Endometrium (tissue), 2 donors: Measurements from ENCODE around the gene EDNRB.
A peak's percentile ranks its signal among the peaks of the same experiment; 100 is the strongest.
"Not testable (repeated sequence)": the region's sequence is repeated elsewhere in the genome, so short reads cannot be mapped to it uniquely, and the experiment has no call there.

Experiments
- FAIRE-seq: peaks from 2 replicates; lab custom pipeline; 2012; peaks lifted over from hg19 to GRCh38; lab: Jason Lieb, UNC
- donor health status: control.
- donor health status: control.

The EDNRB gene

DNA sequence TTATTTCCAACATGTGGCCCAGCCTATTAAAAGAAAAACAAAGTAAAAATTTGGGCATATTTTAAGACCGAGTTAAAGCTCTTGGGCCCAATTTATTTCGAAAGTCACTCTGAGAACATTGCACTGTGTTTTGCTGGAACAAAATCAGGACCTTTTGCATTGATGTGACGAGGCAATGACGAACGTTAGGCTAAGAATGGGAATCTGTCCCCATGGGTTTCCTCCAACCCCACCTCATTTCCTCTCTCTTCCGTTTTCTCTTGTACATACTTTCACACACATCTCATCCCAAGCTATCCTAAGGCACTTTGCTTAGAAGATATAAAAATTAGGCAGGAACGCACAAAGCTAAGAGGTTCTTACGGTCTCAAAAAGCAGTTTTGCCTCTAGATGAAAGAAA, 22.1 kb downstream of the EDNRB start:
- FAIRE-seq = no peak

DNA sequence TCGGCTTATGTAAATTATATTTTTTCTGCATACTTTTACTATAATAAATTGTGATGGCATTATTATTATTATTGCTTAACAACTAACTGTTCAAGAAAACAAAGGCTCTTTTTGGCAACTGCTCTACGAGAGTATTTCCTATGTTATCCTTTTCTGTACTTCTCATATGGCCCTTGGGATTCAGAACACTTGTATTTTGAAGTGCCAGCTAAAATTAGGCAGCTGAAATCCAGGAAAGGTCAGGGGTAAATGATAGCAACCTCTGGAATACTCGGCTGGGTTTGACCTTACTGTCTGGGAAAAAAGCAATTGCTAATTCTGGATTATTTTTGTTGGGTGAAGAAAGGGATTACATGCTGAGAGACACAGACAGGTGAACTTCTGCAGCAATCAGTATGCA, 23.9 kb downstream of the EDNRB start:
- no peak for FAIRE-seq

DNA sequence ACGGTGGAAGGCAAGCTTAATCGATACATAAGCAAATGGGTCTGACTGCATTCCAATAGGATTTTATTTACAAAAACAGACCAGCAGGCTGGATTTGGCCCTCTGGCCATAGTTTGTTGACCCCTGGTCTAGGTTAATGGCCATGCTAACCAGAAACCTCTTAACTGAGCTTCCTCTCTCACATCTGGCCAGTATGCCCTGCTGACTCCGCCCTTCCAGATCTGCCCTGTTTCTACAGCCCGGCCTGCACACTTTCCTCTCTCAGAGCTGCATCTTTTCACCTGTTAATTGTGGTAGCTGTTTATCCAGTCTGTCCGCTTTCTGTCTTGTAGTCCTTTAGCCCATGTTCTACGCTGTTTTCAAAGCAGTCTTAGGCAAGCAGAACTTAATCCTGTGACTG, 25.6 kb downstream of the EDNRB start:
- no peak for FAIRE-seq

DNA sequence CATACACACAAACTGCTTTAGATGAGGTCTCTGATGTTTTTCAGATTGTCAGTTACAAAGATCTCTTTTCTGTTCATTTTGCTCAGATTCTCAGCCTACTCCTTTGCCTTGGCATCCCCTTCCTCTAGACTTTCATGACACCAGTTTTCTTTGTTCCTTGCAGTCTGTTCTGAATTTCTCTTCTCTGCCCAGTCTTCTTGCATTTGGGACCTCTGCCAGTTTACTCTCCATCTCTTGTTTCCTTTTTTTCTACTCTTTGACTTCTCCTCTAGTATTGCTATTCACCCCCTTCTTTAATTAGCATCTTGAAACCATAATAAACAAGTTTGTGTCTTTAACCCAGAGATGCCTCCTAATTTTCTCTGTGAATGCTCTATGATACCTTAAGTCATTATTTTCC, 26.1 kb downstream of the EDNRB start:
- FAIRE-seq = no peak

DNA sequence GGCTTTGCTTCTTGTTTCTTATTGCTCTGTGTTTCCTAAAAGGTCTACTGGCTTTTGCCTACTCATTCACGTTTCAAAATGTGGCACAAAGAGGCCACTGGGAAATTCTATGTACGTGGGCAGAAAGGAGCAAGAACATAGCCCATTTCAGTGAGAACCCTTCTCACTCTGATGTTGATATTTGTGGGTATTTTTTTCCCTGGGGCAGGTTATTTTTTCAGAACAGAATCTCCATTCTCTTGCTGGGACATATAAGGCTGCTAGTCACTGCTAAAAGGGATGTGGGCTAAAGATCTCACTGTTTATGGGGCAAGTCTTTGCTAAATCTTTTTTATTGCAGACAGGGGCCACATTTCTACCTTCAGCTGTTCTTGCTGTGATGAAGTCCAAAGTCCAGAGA, 27.1 kb downstream of the EDNRB start:
- no peak for FAIRE-seq

DNA sequence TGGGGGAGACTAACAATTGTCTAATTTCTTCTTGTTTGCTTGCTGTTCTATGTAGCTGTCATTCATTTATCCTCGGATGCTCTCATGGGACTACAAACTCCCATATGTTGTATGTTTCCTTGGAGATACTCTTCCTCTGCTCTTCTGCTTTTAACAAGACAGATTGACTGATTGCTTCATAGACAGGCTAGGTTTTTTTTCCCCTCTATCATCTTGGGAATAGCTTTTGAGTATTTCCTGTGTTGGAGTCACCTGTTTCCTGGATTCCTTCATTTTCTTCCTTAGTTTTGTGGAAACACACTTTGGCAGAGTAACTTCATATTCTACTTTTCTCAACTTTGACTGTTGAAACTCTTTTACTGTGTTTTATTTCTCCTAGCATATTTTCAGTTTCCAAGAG, 27.6 kb downstream of the EDNRB start:
- FAIRE-seq = no peak

DNA sequence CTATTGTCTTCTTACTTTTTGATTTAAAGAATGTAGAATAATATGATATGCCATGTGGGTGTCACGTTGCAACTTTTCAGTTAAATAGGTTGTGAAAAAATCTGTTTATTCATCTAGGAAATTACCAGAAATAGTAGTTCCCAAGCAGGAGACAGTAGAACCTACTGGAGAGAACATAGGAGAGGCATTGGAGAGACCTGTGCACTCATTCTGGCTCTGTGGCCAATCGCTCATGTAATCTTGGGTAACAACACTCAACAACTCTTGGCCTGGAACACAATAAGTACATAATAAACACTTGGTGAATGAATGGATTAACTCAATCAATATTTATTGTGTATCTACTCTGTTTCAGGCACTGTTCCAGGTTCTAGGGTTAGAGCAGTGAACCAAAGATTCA, 35.3 kb downstream of the EDNRB start:
- no peak for FAIRE-seq

DNA sequence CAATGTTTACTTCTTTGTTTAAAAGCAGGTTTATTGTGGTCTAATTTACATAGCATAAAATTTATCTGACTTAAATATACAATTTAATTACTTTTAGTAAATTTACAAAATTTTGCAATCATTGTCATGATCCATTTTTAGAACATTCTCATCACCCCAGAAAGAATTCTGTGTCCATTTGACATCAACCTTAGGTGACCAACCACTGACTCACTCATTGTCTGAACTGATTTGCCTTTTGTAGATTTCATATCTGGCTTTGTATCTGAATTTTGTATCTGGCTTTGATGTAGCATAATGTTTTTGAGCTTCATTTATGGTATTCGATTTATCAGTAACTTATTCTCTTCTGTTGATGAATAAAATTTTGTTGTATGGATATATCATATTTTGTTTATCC, 40.4 kb downstream of the EDNRB start:
- no peak for FAIRE-seq

DNA sequence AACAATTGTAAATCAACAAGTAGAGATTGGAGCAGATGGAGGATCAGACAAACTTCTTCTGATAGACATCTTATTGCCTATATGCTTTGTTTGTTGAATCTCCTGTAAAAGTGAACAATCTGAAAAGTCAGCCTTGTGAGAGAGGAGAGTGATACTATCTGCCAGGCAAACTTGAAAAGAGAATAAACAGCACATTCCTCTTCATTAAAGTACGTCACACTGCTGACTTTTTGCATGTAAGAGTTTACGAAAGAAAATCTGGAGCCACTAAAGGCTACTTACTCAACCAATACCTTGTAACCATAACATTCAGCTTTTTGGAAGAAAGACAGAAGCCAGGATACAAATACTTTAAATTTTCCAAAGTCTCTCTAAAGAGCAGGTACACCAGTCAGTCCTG, 42.5 kb downstream of the EDNRB start:
- no peak for FAIRE-seq

DNA sequence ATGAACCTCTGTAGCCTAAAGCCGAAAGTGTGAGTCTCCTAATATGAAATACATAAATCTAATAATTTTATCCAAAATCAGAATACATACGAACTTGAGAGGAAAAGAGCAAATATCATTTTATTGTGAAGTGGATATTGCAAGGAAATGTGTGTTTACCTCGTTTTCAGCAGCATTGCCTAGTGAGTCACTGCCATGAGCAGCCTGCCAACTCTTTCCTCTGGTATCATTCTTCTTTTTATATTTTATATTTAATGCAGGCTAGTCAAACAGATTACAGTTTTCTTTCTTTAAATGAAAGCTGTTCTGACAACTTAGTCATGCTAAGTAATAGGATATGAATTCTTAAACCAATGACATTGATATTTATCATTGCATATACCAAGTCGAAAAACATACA, 44.2 kb downstream of the EDNRB start:
- FAIRE-seq = no peak

DNA sequence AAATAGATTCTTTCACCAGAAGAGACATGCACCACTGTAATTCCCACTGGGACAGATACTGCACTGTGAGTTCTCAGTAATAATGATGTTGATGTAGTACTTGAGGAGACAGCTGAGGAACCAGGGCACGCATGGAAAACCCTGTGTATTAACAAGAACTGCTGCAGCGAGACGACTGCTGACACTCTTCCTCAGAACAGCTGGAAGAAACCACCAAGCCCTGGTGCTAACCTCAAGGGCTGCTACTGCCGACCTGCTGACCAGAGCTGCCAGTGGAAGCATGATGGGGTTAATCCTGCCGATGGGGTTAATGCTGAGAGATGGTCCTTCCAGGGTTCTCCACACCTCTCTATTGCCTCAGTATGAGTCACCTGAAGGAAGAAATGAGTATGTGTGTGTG, 45.6 kb downstream of the EDNRB start:
- FAIRE-seq = no peak

DNA sequence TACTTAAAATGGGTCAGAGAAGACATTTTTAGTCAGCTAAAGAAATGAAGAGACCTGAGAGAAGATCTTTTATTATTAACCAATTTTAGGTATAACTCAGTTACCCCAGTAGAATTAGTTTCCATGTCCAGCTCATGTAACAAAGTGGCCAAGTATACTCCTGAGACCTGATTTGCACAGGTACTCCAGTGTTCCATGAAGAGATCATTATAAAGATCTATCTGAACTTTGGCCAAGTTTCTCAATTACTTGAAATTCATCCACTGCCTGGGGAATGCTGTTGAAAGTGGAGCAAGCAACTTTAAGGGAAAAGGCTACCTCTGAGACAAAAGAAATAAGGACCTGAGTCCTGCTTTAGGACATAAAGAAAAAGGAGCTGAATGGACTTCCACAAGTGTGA, 47.0 kb downstream of the EDNRB start:
- FAIRE-seq = no peak

DNA sequence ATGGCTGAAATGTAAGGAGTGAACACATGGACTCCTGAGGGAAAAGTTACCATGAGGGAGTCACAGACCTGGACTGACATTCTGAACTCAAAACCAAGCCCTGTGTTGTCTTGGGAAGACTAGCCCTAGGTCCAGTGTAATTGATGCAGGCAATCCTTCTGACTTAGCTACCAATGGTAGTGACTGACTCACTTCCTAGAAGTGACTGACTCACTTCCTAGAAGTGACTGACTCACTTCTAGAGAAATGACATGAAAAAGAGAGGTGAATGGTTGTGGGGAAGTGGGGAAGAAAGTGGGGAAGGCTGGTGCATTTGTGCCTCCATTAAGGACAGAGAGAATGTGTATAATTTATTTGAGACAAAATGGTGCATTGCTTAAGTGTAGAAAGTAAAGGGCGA, 49.9 kb downstream of the EDNRB start:
- no peak for FAIRE-seq

DNA sequence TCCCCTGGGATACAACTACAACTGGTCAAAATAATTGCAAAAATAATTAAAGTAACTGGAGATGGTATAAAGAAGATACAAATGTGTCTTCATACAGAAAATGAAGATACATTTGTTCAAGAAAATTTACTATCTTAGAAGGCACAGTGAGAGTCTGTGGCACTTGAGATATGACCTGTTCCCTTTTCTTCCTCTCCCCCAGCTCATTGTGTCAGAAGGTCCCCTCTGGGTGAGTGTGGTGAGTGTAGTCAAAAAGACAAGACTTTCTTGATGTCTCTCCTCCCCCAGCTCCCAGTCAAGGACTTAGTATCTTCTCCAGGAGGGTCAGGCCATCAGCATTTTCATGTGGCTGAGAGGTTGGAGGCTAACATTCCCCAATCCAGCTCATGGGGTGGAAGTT, 51.7 kb downstream of the EDNRB start:
- no peak for FAIRE-seq

DNA sequence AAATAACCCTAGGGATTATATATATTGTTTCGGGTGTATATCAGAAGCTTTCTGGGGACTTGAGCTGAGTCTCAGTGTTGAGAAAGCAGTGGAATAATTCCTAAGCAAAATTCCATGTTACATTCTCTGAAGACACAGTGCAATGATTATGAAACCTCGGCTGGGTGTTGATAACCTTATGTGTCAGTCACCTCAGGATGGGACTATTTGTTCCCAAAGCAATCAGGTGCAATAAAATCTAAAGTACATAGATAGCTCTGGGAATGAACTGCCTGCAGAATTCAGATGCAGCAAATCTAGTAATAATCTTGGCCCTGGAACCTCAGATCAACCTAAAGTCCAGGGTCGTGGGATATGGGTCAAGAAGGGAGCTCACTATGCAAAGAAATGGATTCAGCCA, 53.0 kb downstream of the EDNRB start:
- no peak for FAIRE-seq

DNA sequence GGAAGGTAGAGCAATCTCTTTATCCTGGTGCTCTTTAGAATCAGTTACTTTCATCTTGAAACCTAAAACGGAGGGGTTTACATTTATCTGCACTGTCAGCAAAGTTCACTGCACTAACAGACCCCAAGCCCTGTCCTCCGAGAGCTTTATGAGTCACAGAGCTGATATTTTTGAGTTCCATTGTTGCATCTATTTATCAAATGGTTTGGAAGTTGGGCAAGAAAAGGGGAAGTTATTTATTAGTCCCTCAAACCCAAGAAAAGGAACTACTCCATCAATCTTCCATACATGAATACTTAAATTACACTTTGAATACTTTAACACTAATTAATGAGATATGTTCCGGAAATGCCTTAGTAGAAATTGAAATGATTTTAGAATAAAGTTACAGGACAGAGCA, 55.5 kb downstream of the EDNRB start:
- no peak for FAIRE-seq

DNA sequence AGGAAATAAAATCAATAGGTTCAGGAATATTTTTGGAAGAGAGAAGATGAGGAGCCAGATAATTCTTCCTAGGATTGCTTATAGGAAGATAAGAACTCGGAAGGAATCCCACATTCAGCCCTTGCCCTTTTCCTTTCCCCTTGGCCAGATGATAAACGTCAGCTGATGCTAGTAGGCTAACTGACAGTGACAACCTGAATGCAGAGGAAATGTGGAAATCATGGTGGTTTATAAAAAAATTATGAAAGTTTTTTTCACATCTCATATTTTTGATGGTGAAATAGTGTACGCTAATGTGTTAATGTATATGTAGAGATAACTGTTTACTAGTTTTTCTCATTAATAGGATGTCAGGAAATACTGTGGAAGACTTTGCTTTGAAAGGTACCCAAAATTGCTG, 56.9 kb downstream of the EDNRB start:
- no peak for FAIRE-seq

DNA sequence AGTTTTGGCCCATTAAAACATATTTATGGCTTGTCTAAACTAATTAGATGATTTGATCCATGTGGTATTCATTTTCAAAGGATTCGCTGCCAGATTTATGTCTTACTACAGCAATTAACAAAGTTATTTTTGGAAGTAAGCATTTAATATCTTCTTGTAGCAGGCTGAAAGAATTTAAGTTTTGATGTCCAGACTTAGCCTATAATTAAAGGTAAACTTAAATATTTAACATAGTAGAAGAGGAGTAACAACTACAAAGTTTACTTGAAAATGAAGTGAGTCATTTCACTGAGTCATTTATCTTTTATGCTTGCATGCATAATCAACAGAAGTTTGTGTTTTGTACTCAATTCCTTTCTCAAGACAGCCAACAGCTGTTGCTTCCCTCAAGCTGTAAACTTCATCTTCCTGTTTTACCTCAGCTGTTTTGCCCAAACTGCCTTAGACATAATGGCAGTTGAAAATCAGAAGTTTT, 58.1 kb downstream of the EDNRB start:
- FAIRE-seq = peak; percentile 99

DNA sequence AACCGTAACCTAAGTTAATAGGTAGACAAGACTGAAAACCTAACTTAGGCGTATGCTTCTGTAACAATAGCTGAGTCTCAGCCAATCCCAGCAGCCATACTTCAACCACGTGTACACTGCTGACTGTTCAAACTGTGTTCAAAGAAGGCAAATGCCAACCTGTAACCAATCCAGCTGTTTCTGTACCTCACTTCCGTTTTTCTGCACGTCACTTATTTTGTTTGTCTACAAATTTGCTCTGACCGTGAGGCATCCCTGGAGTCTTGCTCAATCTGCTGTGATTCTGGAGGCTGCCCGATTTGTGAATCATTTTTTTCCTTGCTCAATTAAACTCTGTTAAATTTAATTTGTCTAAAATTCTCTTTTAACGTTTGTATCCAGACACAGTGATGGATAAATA, 59.2 kb downstream of the EDNRB start:
- no peak for FAIRE-seq

DNA sequence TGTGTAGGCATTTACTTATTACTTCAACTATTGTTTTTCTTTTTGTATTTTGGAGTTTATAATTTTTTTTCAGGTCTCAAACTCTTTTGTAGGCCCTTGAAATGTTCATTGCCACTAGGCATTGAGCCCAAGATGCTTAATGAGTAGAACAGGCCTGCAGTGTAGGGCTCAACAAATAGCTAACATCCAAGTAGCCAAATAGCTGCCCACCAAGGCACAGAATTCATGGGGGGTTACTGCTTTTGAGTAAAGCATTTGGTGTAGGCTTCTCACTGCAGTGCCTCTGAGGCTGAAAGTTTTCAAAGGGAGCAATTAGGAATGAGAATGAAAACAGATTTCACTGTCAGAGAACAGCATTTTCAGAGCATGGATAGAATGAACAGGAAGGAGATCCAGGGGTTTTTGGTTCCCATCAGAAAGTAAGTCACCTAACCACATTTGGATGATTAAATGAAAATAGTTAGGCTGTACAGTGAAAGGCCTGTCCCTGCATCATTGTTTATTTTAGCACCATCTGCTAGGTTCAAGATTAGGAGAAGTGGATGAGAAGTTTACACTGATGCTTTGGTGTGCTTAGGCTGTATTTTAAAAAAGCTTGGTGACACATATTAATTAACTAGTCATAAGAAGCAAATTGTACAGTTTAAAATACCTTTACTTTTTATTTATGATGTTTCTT, 61.0 kb downstream of the EDNRB start:
- FAIRE-seq = peak; percentile 15

DNA sequence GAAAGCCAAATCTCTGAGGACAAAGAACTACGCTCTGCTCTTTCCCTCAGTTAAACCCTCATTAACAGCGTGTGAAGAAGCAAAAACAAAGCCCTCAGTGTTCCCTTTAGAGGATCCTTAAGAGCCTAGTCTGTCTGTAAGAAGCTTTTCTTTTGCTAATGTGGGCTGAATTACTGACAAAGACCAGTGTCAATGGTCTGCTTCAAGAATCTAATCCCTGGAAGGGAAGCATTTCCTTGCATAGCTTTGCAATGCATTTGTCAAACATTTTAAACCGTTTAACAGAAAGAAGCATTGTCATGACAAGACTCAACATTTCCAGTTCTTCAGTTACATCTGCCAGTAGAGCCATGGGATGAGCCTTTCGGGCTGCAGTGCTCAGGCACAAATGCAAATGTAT, 64.9 kb downstream of the EDNRB start:
- FAIRE-seq = no peak

DNA sequence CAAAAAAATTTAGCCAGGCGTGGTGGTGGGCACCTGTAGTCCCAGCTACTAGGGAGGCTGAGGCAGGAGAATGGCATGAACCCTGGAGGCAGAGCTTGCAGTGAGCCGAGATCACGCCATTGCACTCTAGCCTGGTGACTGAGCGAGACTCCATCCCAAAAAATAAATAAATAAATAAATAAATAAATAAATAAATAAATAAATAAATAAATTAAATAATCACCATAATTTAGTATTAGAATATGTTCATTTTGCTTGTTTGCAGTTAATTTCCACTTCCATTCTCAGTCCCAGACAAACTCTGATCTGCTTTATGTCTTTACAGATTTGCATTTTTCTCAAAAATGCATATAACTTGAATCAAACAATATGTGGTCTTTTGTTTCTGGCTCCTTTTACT, 70.6 kb downstream of the EDNRB start:
- FAIRE-seq = not testable (repeated sequence)

DNA sequence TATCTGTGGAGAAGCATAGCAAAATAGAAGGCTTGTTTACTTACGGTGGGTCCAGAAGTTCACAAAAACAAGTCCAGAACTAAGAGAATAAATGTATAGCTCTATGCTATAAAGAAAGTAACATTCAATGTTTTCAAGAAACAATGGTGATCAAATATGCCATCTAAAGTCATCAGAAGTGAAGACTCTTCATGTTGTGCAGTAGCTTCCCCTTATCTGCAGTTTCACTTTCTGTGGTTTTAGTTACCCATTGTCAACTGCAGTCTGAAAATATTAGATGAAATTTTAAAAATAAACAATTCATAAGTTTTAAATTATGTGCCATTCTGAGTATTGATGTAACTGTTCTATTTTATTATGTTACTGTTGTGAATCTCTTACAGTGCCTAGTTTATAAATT, 72.5 kb downstream of the EDNRB start:
- FAIRE-seq = no peak
